Panc1 (cell line): ENCODE data around the gene ZNF48. TPM values are rescaled to one million over a fixed set of nuclear protein-coding genes. Genes with fewer than 3 reads are reported as not detected.

ENCODE experiments used
- ATAC-seq: fragments of 200-7000 bp; cut with Tn5 transposase; 2 replicates; pipeline ENCODE4 v1.9.1; 2020; ENCODE audit warnings: mild to moderate bottlenecking, moderate library complexity
- BruUV-seq: library from RNA; stranded (reverse); fragments of 400-500 nt; replicated peaks from 2 replicates; lab custom pipeline; 2021; lab: Mats Ljungman, UMichigan
- CTCF ChIA-PET: fragments of 300-600 bp; sonication (Branson Sonifier 250); formaldehyde crosslinking; loops from one replicate; lab custom pipeline; 2022; ENCODE audit warnings: antibody characterized with exemption; lab: Charles Lee
- POLR2A ChIA-PET: fragments of 300-600 bp; sonication (Branson Sonifier 250); formaldehyde crosslinking; loops from one replicate; lab custom pipeline; 2022; ENCODE audit warnings: antibody characterized with exemption; lab: Charles Lee
- DNase-seq: peaks from one replicate; pipeline ENCODE4 v3.0.0-alpha.2; 2010; ENCODE audit warnings: low read depth, low spot score
- H3K27ac ChIP-seq: 2 replicates; pipeline ENCODE4 v1.5.1; 2011; ENCODE audit warnings: mild to moderate bottlenecking, low read length, inconsistent platforms
- H3K27me3 ChIP-seq: fragments of 200-500 bp; sonication (Bioruptor generic); 2 replicates; pipeline ENCODE4 v1.6.0; 2014; ENCODE audit warnings: low read length, inconsistent platforms; ENCODE audit not compliant: control insufficient read depth, insufficient read depth
- H3K36me3 ChIP-seq: fragments of 200-500 bp; sonication (Bioruptor generic); 2 replicates; pipeline ENCODE4 v1.5.1; 2014; ENCODE audit warnings: inconsistent platforms, mild to moderate bottlenecking, low read length, moderate library complexity; ENCODE audit not compliant: control insufficient read depth, insufficient read depth
- H3K4me1 ChIP-seq: 2 replicates; pipeline ENCODE4 v1.5.1; 2011; ENCODE audit warnings: inconsistent platforms, mild to moderate bottlenecking, low read length, moderate library complexity; ENCODE audit not compliant: control insufficient read depth, insufficient read depth
- H3K4me3 ChIP-seq, 2 experiments: 2 replicates each; pipeline ENCODE4 v1.5.1; 2011 to 2012; ENCODE audit warnings: low read depth in 2 of 2, low read length in 2 of 2, mild to moderate bottlenecking in 2 of 2, inconsistent platforms in 1 of 2, moderate library complexity in 1 of 2
- H3K9me3 ChIP-seq: fragments of 200-500 bp; sonication (Bioruptor generic); 2 replicates; pipeline ENCODE4 v1.5.1; 2014; ENCODE audit warnings: low read depth, mild to moderate bottlenecking, inconsistent platforms, low read length, moderate library complexity; ENCODE audit not compliant: control insufficient read depth, insufficient read depth
- POLR2AphosphoS5 ChIP-seq: IDR thresholded peaks from 2 replicates; pipeline ENCODE4 v1.6.1; 2012; ENCODE audit warnings: mild to moderate bottlenecking, low read depth, low read length, moderate library complexity
- REST ChIP-seq, 2 experiments: IDR thresholded peaks; 2 replicates each; pipeline ENCODE4 v1.6.1; 2011 to 2012; ENCODE audit warnings: low read depth in 2 of 2, control low read depth in 1 of 2, low read length in 1 of 2, mild to moderate bottlenecking in 1 of 2, moderate library complexity in 1 of 2; ENCODE audit not compliant: insufficient read depth in 1 of 2
- SIN3A ChIP-seq: IDR thresholded peaks from 2 replicates; pipeline ENCODE4 v1.6.1; 2012; ENCODE audit warnings: low read depth, mild to moderate bottlenecking, low read length, moderate library complexity, borderline replicate concordance; ENCODE audit not compliant: insufficient read depth
- TCF7L2 ChIP-seq: IDR thresholded peaks from 2 replicates; pipeline ENCODE4 v1.6.1; 2011; ENCODE audit warnings: mild to moderate bottlenecking, low read depth, low read length, inconsistent platforms
- in situ Hi-C: cut with HindIII; loops from 2 replicates; pipeline ENCODE4 v1.10.0; 2016; ENCODE audit warnings: low sequenced_read_pairs, low pct_unique_long_range_greater_than_20kb
- intact Hi-C: fragments of 100-400 bp; cut with micrococcal nuclease; formaldehyde crosslinking; loops from one replicate; pipeline ENCODE4 v1.10.0; 2022; ENCODE audit not compliant: unreplicated experiment
- total RNA-seq: library from RNA; stranded (reverse); gene quantifications from one replicate; pipeline ENCODE4 v1.2.1, GENCODE V29; 2021; ENCODE audit not compliant: unreplicated experiment
- TF ChIP-seq, protein P1 (sequence below): fragments of 450-650 bp; IDR thresholded peaks from 2 replicates; pipeline ENCODE4 v1.5.1; 2017; ENCODE audit warnings: mild to moderate bottlenecking

Gene ZNF48
- total RNA-seq, 1 experiment from 2014 or later, result 16.6 TPM

GRCh38 chr16:30370456-30371247, 24.6 kb upstream of the ZNF48 start, which contains the start of gene TBC1D10B:
Gene TBC1D10B (minus strand): TSS chr16:30370494. CDS start chr16:30370183, 311 bp downstream.
- Histone ChIP-seq H3K4me3 (peak within 1 kb of the TSS; percentile 80 to 85), H3K4me1 (0 out of 2 replicates have a peak, but pooled peaks cover 7% of the 10 kb centered on the region), H3K36me3 (peaks cover 3% of the 10 kb centered on the region), H3K27me3 (no peaks in the 10 kb centered on the region), H3K9me3 (no peaks in the 10 kb centered on the region), H3K27ac (peak within 1 kb of the TSS; percentile 84)
- ChIA-PET CTCF (interaction anchor here (0.6 to 0.9 kb wide), 3 partner anchors 20 to 259 kb away, joined by 3 to 10 read pairs (median 5); no protein-coding TSS in a partner anchor), POLR2A (interaction anchor here (0.6 to 1.2 kb wide), 4 partner anchors 16 to 554 kb away, joined by 3 to 10 read pairs (median 6); partner anchors contain the start of gene CD2BP2)
- no TSS peak for BruUV-seq
- ATAC-seq (peak; percentile 93), DNase-seq (peak; percentile 100)
- TF ChIP-seq SIN3A (0 out of 2 replicates have a peak, but pooled peaks have one; percentile 12), POLR2AphosphoS5 (peak; percentile 49; the same call in 1 of the 2 replicates), TCF7L2 (0 out of 2 replicates have a peak, but pooled peaks have one; percentile 33), REST (IDR thresholded peaks at IDR 0.05; ENCODE audit: insufficient read depth in 1 of 2, low read depth in 2 of 2, low read length in 1 of 2) (no peak)
- TF ChIP-seq, protein P1, sequence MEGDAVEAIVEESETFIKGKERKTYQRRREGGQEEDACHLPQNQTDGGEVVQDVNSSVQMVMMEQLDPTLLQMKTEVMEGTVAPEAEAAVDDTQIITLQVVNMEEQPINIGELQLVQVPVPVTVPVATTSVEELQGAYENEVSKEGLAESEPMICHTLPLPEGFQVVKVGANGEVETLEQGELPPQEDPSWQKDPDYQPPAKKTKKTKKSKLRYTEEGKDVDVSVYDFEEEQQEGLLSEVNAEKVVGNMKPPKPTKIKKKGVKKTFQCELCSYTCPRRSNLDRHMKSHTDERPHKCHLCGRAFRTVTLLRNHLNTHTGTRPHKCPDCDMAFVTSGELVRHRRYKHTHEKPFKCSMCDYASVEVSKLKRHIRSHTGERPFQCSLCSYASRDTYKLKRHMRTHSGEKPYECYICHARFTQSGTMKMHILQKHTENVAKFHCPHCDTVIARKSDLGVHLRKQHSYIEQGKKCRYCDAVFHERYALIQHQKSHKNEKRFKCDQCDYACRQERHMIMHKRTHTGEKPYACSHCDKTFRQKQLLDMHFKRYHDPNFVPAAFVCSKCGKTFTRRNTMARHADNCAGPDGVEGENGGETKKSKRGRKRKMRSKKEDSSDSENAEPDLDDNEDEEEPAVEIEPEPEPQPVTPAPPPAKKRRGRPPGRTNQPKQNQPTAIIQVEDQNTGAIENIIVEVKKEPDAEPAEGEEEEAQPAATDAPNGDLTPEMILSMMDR, result no peak
- in situ Hi-C loops, result no loop called here
- intact Hi-C loops, result no loop called here

GRCh38 chr16:30371248-30371816, 23.9 kb upstream of the ZNF48 start:
- Histone ChIP-seq H3K27ac (peak overlapping the region; percentile 84), H3K9me3 (no peaks in the 10 kb centered on the region), H3K4me3 (peak overlapping the region; percentile 54 to 60), H3K27me3 (no peaks in the 10 kb centered on the region), H3K36me3 (no peaks in the 10 kb centered on the region; the same call in 1 of the 2 replicates), H3K4me1 (0 out of 2 replicates have a peak, but pooled peaks cover 7% of the 10 kb centered on the region)
- TF ChIP-seq POLR2AphosphoS5 (no peak), SIN3A (no peak), TCF7L2 (no peak), REST (IDR thresholded peaks at IDR 0.05; ENCODE audit: insufficient read depth in 1 of 2, low read depth in 2 of 2, low read length in 1 of 2) (no peak)
- TF ChIP-seq, protein P1, result no peak
- in situ Hi-C loops (no loop called here), intact Hi-C loops (no loop called here)
- no TSS peak for BruUV-seq
- ATAC-seq, result no peak
- ChIA-PET CTCF (interaction anchor here (0.6 to 0.9 kb wide), 2 partner anchors 19 to 259 kb away, joined by 3 to 10 read pairs; no protein-coding TSS in a partner anchor), POLR2A (interaction anchor here (0.6 to 1.2 kb wide), 3 partner anchors 16 to 246 kb away, joined by 3 to 10 read pairs (median 4); partner anchors contain the start of gene CD2BP2)
- DNase-seq, result no peak
